Measurements from ENCODE around the gene SPTSSB. TPM values are rescaled to one million over a fixed set of nuclear protein-coding genes. Genes with fewer than 3 reads are reported as not detected.

SPTSSB gene
- total RNA-seq, 4 donors from 2014 or later = not detected

- intact Hi-C loops (cut with DNase I) = no loop called here
Observed at GRCh38 chr3:161348796-161349400, 22.4 kb downstream of the SPTSSB start.

GRCh38 chr3:161347726-161348125, 23.6 kb downstream of the SPTSSB start:
- H3K4me1 ChIP-seq = no peaks in the 10 kb centered on the region
- DNase-seq = no peak
- no peak for TF ChIP-seq CTCF (IDR thresholded peaks at IDR 0.05)
- TF ChIP-seq POLR2A (IDR thresholded peaks at IDR 0.05) = no peak
- intact Hi-C loops (cut with DNase I) = no loop called here
- no peak overlapping the region for H3K27ac ChIP-seq
- 87 to 90% methylated on average over 5 of the region's 5 CpGs for WGBS, 2 donors
- no peaks in the 10 kb centered on the region for H3K36me3 ChIP-seq
- H3K4me3 ChIP-seq (replicated peaks in 1 of 3) = no peak overlapping the region
- H3K27me3 ChIP-seq = no peaks in the 10 kb centered on the region
- no peaks in the 10 kb centered on the region for H3K9me3 ChIP-seq

More at GRCh38 chr3:161348796-161349400, 22.4 kb downstream of the SPTSSB start:
- no peak overlapping the region for H3K27ac ChIP-seq
- TF ChIP-seq POLR2A (IDR thresholded peaks at IDR 0.05) = no peak
- no peak for TF ChIP-seq CTCF (IDR thresholded peaks at IDR 0.05)
- no peaks in the 10 kb centered on the region for H3K36me3 ChIP-seq
- no peaks in the 10 kb centered on the region for H3K9me3 ChIP-seq
- DNase-seq = no peak
- H3K27me3 ChIP-seq = no peaks in the 10 kb centered on the region
- H3K4me3 ChIP-seq (replicated peaks in 1 of 3) = no peak overlapping the region
- H3K4me1 ChIP-seq = no peaks in the 10 kb centered on the region
- 79 to 82% methylated on average over 2 of the region's 2 CpGs for WGBS, 2 donors

GRCh38 chr3:161345023-161345422, 26.3 kb downstream of the SPTSSB start:
- intact Hi-C loops (cut with DNase I) = no loop called here
- Histone ChIP-seq H3K4me1 (no peaks in the 10 kb centered on the region), H3K27me3 (no peaks in the 10 kb centered on the region), H3K4me3 (replicated peaks in 1 of 3) (no peak overlapping the region), H3K9me3 (no peaks in the 10 kb centered on the region), H3K36me3 (no peaks in the 10 kb centered on the region), H3K27ac (no peak overlapping the region)
- no peak for DNase-seq
- TF ChIP-seq CTCF (IDR thresholded peaks at IDR 0.05) = no peak
- TF ChIP-seq POLR2A (IDR thresholded peaks at IDR 0.05) = no peak
- WGBS, 2 donors = 57 to 81% methylated on average over 2 of the region's 2 CpGs

- Histone ChIP-seq H3K27me3 (no peaks in the 10 kb centered on the region), H3K4me1 (no peaks in the 10 kb centered on the region), H3K9me3 (no peaks in the 10 kb centered on the region), H3K4me3 (replicated peaks in 1 of 3) (no peak overlapping the region), H3K36me3 (no peaks in the 10 kb centered on the region), H3K27ac (no peak overlapping the region)
- WGBS, 2 donors = 91 to 97% methylated on average over 1 of the region's 1 CpG
- TF ChIP-seq POLR2A (IDR thresholded peaks at IDR 0.05) = no peak
- no peak for TF ChIP-seq CTCF (IDR thresholded peaks at IDR 0.05)
- DNase-seq = no peak
- intact Hi-C loops (cut with DNase I) = no loop called here
Observed at GRCh38 chr3:161343986-161344385, 27.3 kb downstream of the SPTSSB start.

GRCh38 chr3:161343540-161343939, 27.8 kb downstream of the SPTSSB start:
- DNase-seq = no peak
- intact Hi-C loops (cut with DNase I) = no loop called here
- H3K36me3 ChIP-seq = no peaks in the 10 kb centered on the region
- H3K27ac ChIP-seq = no peak overlapping the region
- no peak for TF ChIP-seq CTCF (IDR thresholded peaks at IDR 0.05)
- TF ChIP-seq POLR2A (IDR thresholded peaks at IDR 0.05) = no peak
- no peaks in the 10 kb centered on the region for H3K27me3 ChIP-seq
- no peaks in the 10 kb centered on the region for H3K4me1 ChIP-seq
- no peak overlapping the region for H3K4me3 ChIP-seq (replicated peaks in 1 of 3)
- no peaks in the 10 kb centered on the region for H3K9me3 ChIP-seq
- WGBS, 2 donors = 55 to 77% methylated on average over 3 of the region's 3 CpGs

All from thyroid gland (tissue), 4 donors.